Fibroblast of the conjunctiva (primary cell): ENCODE data around the gene SPNS1.
"Not testable (repeated sequence)": the region's sequence is repeated elsewhere in the genome, so short reads cannot be mapped to it uniquely, and the experiment has no call there.

Experiments
- DNase-seq: peaks from one replicate; pipeline ENCODE4 v3.0.0-alpha.2; 2010; ENCODE audit warnings: low read depth

The SPNS1 gene

DNA sequence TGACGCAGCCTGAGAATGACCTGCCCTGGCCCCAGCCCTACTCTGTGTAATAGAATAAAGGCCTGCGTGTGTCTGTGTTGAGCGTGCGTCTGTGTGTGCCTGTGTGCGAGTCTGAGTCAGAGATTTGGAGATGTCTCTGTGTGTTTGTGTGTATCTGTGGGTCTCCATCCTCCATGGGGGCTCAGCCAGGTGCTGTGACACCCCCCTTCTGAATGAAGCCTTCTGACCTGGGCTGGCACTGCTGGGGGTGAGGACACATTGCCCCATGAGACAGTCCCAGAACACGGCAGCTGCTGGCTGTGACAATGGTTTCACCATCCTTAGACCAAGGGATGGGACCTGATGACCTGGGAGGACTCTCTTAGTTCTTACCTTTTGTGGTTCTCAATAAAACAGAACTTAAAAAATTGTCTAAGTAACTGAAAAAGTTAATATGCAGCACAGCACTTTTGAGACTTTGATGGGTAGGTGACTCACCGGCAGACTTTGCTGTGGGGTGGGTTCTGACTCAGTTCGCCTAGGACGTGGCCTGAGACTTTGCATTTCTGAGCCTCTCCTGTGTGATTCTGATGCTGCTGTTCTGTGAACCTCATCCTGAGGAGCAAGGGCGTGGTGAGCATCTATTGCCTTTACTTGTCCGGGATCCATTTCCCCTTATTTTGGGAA, 15.9 kb downstream of the SPNS1 start:
- DNase-seq, result no peak

- DNase-seq, result no peak
These were observed 17.1 kb downstream of the SPNS1 start for GRCh38 chr16:28991687-28992086.

- DNase-seq, result no peak
These were observed 17.9 kb downstream of the SPNS1 start for GRCh38 chr16:28992496-28992895.

GRCh38 chr16:28998837-28999236, 24.3 kb downstream of the SPNS1 start:
- no peak for DNase-seq

- no peak for DNase-seq
These were observed 25.0 kb downstream of the SPNS1 start for GRCh38 chr16:28999577-28999976.

GRCh38 chr16:29000019-29000418, 25.4 kb downstream of the SPNS1 start:
- no peak for DNase-seq

GRCh38 chr16:29004496-29005139, 30.0 kb downstream of the SPNS1 start:
- not testable (repeated sequence) for DNase-seq

DNA sequence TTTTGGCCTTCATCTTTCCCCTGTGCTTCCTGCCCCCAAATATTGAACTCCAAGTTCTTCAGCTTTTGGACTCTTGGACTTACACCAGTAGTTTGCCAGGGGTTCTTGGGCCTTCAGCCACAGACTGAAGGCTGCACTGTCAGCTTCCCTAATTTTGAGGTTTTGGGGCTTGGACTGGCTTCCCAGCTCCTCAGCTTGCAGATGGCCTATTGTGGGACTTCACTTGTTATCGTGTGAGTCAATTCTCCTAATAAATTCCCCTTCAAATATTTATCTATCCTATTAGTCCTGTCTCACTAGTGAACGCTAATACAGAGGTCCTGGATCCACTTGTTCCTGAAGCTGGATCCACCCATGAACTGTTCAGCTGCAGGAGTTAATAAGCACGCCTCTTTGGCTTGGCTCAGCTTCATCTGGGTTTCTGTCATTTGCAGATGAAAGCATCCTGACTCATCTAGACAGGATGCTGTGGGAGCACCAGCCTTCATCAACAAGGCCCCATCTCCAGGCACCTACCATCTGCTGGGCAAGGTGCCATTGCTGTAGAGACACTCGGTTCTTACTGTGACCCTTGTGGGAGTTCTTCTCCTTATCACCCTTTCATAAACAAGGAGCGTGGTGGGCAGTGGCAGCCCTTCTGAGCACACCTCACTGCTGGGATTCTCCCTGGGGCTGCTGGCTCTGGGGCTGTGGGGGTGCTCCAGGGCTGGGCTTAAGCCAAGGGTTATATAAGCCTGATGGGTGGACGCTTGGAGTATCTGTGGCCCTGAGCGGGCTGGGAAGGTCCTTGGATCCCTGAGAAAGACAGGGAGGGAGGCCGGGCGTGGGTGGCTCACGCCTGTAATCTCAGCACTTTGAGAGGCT, 33.4 kb downstream of the SPNS1 start:
- peak; percentile 6 for DNase-seq

- DNase-seq, result no peak
These were observed 34.7 kb downstream of the SPNS1 start for GRCh38 chr16:29009050-29009837.

DNA sequence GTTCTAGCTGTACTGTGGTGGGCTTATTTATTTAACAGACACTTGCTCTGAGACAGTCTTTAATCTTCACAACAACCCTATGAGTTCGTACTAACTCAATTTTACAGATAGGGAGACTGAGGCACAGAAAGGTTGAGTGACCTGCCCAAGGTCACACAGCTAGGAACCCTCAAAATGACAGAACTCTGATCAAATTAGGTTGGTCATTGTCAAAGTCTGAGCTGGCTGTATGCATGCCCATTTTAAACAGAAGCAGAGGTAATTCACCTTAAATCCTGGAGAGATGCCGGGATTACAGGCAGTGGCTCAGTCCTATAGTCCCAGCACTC, 35.2 kb downstream of the SPNS1 start:
- DNase-seq, result no peak

- no peak for DNase-seq
These were observed 36.5 kb downstream of the SPNS1 start for GRCh38 chr16:29011112-29011511.

GRCh38 chr16:29011851-29012250, 37.3 kb downstream of the SPNS1 start:
- DNase-seq, result no peak

DNA sequence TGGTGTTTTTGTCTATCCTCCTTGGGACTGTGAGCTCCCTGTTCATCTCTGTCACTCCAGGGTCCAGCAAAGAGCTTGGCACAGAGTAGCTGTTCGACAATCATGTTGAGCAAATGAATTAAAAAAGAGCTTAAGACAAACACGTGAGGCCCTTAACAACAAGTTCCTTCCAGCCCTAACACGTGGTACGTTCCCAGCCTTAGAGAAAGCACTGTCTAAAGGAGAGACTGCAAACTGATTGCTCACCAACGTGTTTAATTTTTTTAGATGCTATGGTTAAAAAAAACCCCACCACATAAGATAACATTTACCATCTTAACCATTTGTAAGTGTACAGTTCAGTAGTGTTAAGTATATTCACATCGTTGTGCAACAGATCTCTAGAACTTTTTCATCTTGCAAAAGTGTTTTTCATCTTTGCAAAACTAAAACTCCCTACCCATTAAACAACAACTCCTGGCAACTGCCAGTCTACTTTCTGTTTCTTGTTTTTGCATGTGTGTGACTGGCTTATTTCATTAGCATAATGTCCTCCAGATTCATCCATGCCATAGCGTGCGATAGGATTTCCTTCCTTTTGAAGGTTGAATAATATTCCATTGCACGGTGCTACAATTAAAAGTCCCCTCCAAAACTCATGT, 38.5 kb downstream of the SPNS1 start:
- DNase-seq, result no peak

GRCh38 chr16:29014561-29015069, 40.0 kb downstream of the SPNS1 start:
- no peak for DNase-seq

- no peak for DNase-seq
These were observed 47.6 kb downstream of the SPNS1 start for GRCh38 chr16:29022196-29022595.

DNA sequence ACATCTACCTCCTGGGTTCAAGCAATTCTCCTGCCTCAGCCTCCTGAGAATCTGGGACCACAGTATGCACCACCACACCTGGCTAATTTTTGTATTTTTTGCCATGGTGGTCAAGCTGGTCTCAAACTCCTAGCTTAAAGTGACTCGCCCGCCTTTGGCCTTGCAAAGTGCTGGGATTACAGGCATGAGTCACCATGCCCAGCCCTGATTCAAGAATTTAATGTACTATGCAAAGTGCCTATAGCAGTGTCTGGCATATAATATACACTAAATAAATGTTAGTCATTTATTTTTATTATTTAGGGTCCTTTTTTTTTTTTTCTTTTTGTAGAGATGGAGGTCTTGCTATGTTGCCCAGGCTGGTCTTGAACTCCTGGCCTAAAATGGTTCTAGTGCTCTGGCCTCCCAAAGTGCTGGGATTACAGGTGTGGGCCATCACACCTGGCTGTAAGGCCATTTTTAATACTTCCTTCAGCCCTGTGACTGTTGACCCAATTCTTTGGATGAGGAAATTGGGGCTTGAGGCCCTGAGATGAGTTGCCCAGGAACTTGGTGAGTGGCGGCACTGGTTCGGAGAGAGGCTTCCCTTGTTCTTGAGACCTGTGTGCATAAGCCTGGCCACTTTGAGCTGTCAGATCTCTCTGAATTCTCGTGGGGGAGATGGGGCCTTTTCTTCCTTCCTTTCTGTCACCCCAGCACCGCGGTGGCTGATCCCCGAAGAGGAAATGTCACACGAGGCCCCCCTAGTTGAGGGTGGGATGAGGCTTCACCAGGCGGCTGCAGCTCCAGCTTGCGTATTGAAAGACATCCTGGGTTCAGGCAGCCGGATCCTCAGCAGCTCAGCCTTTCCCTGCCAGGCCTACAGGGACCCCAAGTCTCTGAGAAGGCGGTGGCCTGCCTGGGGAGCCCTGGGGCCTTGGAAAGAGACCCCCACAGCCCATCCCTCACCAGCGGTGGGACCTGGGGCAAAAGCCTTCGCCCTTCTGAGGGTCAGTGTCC, 49.0 kb downstream of the SPNS1 start:
- no peak for DNase-seq

GRCh38 chr16:29024278-29024677, 49.7 kb downstream of the SPNS1 start:
- DNase-seq, result no peak

DNA sequence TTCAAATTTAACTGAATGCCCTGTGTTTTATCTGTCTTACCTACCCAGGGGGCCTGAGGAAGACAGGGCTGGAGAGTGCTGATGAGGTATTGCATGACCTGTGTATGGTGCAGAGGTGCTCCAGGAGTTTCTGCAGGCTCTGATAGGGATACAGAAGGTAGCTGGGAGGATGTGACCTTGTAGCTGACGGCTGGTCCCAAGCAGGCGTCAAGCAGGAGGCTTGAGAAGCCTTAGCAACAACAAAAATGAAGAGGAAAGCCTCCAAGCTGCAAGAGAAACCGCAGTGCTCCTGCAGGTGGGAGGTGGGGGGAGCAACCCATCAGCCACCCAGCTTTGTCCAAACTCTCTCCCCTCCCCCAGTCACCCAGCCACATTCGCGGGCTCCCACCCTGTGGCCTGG, 50.6 kb downstream of the SPNS1 start:
- no peak for DNase-seq

DNA sequence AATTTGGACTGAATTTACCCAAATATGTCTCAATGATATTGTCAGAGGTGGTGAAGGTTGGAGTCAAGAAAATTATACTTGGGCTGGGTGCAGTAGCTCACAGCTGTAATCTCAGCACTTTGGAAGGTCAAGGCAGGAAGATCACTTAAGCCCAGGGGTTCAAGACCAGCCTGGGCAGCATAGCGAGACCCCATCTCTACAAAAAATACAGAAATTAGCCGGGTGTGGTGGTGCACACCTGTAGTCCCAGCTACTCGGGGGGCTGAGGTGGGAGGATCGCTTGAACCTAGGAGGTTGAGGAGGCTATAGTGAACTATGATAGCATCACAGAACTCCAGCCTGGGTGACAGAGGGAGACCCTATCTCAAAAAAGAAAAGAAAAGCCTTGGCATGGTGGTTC, 51.2 kb downstream of the SPNS1 start:
- no peak for DNase-seq

DNA sequence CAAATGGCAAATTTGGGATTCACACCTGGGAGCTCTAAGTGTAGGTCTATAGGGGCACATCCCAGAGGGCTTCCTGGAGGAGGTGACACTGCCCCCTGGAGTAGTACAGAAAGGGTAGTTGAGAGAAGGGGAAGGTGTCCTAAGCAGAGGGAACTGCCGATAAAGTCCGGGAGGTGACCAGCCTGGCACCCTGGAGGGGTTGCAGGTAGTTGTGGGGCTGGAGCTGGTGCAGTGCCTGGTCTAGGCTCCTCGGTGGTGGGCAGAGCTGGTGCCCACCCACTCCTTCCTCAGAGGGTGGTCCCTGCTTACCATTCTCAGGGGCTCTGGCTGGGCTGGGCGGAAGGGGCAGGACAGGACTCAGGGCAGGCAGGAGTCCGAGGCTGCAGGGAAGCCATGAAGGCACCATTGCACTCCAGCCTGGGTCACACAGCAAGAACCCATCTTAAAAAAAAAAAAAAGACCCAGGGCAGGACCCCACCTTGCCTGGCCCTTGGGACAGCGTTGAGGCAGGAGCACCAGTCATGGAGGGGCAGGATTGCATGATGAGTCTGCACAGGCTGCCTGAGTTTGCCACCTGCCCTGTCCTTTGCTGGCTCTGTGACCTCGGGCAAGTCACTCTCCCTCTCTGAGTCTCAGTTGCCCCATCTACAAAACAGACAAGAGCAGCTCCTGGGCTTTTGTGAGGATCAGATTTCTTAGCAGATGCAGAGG, 54.0 kb downstream of the SPNS1 start:
- DNase-seq, result no peak
